Measurements from ENCODE around the gene NEXN.

NEXN gene

DNA sequence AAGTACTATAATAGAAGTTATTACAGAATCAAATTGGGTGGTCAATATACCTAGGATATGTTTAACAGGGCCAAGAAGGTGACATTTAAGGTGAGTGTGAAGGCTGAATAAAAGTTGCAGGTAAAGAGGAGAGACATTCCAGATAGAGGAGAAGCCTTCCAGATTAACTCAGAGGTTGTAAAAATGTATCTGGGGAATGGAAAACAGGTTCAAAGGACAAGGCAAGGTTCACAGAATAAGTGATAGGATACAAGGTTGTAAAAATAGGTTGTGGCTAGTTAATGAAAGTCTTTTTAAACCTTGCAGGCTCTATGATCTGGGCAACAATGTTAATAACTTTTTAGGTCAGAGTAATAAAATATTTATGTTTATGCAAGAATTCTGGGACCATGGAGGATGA is 50.2 kb downstream of the NEXN start:
- 0 out of 2 replicates have a peak, but pooled peaks cover 4% of the 10 kb centered on the region for H4K20me1 ChIP-seq (ENCODE audit: low read depth, low read length)
- no peak overlapping the region for H3K27ac ChIP-seq (ENCODE audit: low read depth, low read length)
- no peak overlapping the region for H3K4me2 ChIP-seq (ENCODE audit: low read depth, low read length, poor library complexity, severe bottlenecking)
- no peaks in the 10 kb centered on the region for H3K27me3 ChIP-seq (ENCODE audit: low read length)
- H3K9ac ChIP-seq (ENCODE audit: low read length) = no peak overlapping the region
- no peaks in the 10 kb centered on the region for H3K79me2 ChIP-seq (ENCODE audit: insufficient read depth, low read length)
- TF ChIP-seq, protein P1, sequence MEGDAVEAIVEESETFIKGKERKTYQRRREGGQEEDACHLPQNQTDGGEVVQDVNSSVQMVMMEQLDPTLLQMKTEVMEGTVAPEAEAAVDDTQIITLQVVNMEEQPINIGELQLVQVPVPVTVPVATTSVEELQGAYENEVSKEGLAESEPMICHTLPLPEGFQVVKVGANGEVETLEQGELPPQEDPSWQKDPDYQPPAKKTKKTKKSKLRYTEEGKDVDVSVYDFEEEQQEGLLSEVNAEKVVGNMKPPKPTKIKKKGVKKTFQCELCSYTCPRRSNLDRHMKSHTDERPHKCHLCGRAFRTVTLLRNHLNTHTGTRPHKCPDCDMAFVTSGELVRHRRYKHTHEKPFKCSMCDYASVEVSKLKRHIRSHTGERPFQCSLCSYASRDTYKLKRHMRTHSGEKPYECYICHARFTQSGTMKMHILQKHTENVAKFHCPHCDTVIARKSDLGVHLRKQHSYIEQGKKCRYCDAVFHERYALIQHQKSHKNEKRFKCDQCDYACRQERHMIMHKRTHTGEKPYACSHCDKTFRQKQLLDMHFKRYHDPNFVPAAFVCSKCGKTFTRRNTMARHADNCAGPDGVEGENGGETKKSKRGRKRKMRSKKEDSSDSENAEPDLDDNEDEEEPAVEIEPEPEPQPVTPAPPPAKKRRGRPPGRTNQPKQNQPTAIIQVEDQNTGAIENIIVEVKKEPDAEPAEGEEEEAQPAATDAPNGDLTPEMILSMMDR (IDR thresholded peaks at IDR 0.05; ENCODE audit: insufficient read depth, low read length, poor library complexity, severe bottlenecking) = no peak
- no peak for TF ChIP-seq EZH2phosphoT487 (conservative IDR thresholded peaks at IDR 0.05; ENCODE audit: low read length)
- peaks cover 15% of the 10 kb centered on the region for H3K36me3 ChIP-seq (ENCODE audit: low read length)
- H2AFZ ChIP-seq (ENCODE audit: low read depth, low read length, severe bottlenecking) = no peak overlapping the region
- H3K9me3 ChIP-seq (ENCODE audit: insufficient read depth, low read length) = no peaks in the 10 kb centered on the region
- peaks cover 47% of the 10 kb centered on the region for H3F3A ChIP-seq (ENCODE audit: insufficient read depth)
- H3K9me2 ChIP-seq (replicated peaks; ENCODE audit: insufficient read depth, low read length) = no peaks in the 10 kb centered on the region
- H3K4me3 ChIP-seq (ENCODE audit: insufficient read depth, low read length, poor library complexity, severe bottlenecking) = no peak overlapping the region

GRCh38 chr1:77940921-77941570 is 52.6 kb downstream of the NEXN start:
- no peaks in the 10 kb centered on the region for H3K79me2 ChIP-seq (ENCODE audit: insufficient read depth, low read length)
- H4K20me1 ChIP-seq (ENCODE audit: low read depth, low read length) = 0 out of 2 replicates have a peak, but pooled peaks cover 11% of the 10 kb centered on the region
- no peak overlapping the region for H3K9ac ChIP-seq (ENCODE audit: low read length)
- TF ChIP-seq, protein P1 (IDR thresholded peaks at IDR 0.05; ENCODE audit: insufficient read depth, low read length, poor library complexity, severe bottlenecking) = no peak
- no peak for TF ChIP-seq EZH2phosphoT487 (conservative IDR thresholded peaks at IDR 0.05; ENCODE audit: low read length)
- H3K27ac ChIP-seq (ENCODE audit: low read depth, low read length) = no peak overlapping the region
- H3K9me3 ChIP-seq (ENCODE audit: insufficient read depth, low read length) = no peaks in the 10 kb centered on the region
- no peaks in the 10 kb centered on the region for H3K9me2 ChIP-seq (replicated peaks; ENCODE audit: insufficient read depth, low read length)
- no peak overlapping the region for H3K4me3 ChIP-seq (ENCODE audit: insufficient read depth, low read length, poor library complexity, severe bottlenecking)
- no peak overlapping the region for H2AFZ ChIP-seq (ENCODE audit: low read depth, low read length, severe bottlenecking)
- peaks cover 39% of the 10 kb centered on the region for H3K36me3 ChIP-seq (ENCODE audit: low read length)
- H3K27me3 ChIP-seq (ENCODE audit: low read length) = no peaks in the 10 kb centered on the region
- no peak overlapping the region for H3K4me2 ChIP-seq (ENCODE audit: low read depth, low read length, poor library complexity, severe bottlenecking)
- H3F3A ChIP-seq (ENCODE audit: insufficient read depth) = peaks cover 66% of the 10 kb centered on the region

GRCh38 chr1:77942400-77943140 is 54.1 kb downstream of the NEXN start:
- TF ChIP-seq, protein P1 (IDR thresholded peaks at IDR 0.05; ENCODE audit: insufficient read depth, low read length, poor library complexity, severe bottlenecking) = no peak
- TF ChIP-seq EZH2phosphoT487 (conservative IDR thresholded peaks at IDR 0.05; ENCODE audit: low read length) = no peak
- Histone ChIP-seq H2AFZ (ENCODE audit: low read depth, low read length, severe bottlenecking) (no peak overlapping the region), H3K27me3 (ENCODE audit: low read length) (no peaks in the 10 kb centered on the region), H3K9me3 (ENCODE audit: insufficient read depth, low read length) (no peaks in the 10 kb centered on the region), H3K27ac (ENCODE audit: low read depth, low read length) (no peak overlapping the region), H3K4me2 (ENCODE audit: low read depth, low read length, poor library complexity, severe bottlenecking) (no peak overlapping the region), H3F3A (ENCODE audit: insufficient read depth) (peaks cover 79% of the 10 kb centered on the region), H3K9ac (ENCODE audit: low read length) (no peak overlapping the region), H3K36me3 (ENCODE audit: low read length) (peaks cover 55% of the 10 kb centered on the region), H3K4me3 (ENCODE audit: insufficient read depth, low read length, poor library complexity, severe bottlenecking) (no peak overlapping the region), H3K79me2 (ENCODE audit: insufficient read depth, low read length) (peaks cover 8% of the 10 kb centered on the region; the same call in 1 of the 2 replicates), H4K20me1 (ENCODE audit: low read depth, low read length) (peaks cover 17% of the 10 kb centered on the region), H3K9me2 (replicated peaks; ENCODE audit: insufficient read depth, low read length) (no peaks in the 10 kb centered on the region)
